ENCODE data around the gene CORO1C. TPM values are rescaled to one million over a fixed set of nuclear protein-coding genes. Genes with fewer than 3 reads are reported as not detected.
A peak's percentile ranks its signal among the peaks of the same experiment; 100 is the strongest.

Gene CORO1C
- total RNA-seq, 1 donor from 2014 or later: 189 TPM

DNA sequence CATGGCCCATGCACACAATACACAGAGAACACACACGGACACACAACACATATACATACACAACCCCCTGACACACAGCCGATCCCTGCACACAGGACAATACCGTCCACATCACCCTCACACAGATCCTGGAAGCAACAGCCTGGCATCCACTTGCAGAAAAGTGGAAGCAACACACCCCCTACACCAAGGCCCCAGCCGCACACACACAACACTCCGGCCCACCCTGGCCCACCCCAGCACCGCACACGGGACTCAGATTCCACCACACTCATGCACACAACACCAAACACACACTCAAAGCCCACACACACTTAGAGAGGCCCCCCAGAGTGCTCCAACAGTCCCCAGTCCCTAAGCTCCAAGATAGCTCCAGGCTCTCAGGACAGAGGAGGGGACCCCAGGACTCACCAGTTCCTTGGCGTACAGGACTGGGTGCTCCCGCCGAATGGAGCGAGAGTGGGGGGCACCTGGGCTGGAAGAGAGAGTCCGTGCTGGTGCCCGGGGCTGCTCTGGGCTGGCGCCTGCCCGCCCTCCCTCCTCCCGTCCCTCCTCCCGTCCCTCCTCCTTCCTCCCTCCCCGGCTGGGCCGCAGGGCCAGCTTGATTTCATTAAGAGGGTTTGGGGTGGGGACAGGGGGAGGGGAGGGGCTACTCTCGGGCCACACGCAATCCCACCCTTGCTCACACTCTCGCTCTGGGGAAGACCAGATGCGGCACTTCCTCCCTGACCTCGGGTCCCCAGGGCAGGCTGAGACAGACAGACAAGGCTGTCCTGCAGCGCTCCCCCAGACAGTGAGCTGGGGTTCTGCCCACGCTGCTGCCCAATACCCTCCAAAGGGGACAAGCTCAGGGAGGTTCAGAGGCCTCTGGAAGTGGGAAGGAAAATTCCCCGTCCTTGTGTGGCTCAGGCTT is 133.5 kb downstream of the CORO1C start, which contains the start of gene TMEM119:
Gene TMEM119 (minus strand): TSS at position 526 of the 913 bp plus-strand sequence. CDS start 5,701 bp downstream, outside the sequence.
- TF ChIP-seq POLR2A (IDR thresholded peaks at IDR 0.05) (no peak), POLR2AphosphoS5 (IDR thresholded peaks at IDR 0.05; ENCODE audit: insufficient read depth in 1 of 2, low read depth in 1 of 2) (peak in 1 of 2 donors; percentile 53)
- Histone ChIP-seq H3K4me3 (peak within 1 kb of the TSS; percentile 41 to 52), H3K9me3 (no peaks in the 10 kb centered on the region), H3K27me3 (no peaks in the 10 kb centered on the region), H3K36me3 (no peaks in the 10 kb centered on the region), H3K27ac (peak within 1 kb of the TSS; percentile 86), H3K4me1 (peaks cover 25% of the 10 kb centered on the region)
- intact Hi-C loops (cut with DNase I): no loop called here
- no peak for DNase-seq (ENCODE audit: extremely low spot score in 2 of 2)

DNA sequence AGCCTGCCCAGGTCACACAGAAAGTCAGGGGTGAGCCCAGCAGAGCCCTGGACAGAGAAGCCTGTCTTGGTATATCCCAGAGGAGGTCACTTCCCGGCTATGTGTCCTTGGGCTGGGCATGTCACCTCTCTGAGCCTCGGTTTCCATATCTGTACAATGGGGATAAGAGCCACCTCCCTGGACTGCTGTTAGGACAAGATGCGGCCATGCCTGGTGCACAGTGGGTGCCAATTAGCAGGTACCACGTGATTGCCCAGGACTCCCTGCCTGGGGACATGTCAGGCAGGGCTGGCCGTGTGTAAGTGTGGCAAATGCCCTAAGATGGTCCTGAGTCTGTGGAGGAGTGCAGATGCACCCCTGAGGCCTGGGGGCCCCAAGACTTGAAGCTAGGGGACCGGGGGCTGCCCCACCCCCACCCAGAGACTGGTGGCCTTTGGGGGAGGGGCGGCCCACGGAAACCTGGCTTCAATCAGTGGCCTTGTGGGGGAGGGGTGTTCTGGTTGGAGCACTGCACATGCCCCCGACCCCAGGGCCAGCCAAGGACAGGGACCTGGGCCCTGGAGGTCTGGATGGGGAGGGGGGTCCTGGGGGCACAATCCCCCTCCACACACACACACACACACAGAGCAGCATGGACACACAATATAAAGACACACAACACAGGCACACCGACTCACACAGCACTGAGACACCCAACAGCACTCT is 134.3 kb downstream of the CORO1C start:
- no peak for DNase-seq (ENCODE audit: extremely low spot score in 2 of 2)
- Histone ChIP-seq H3K4me3 (peak overlapping the region; percentile 41 to 52), H3K9me3 (no peaks in the 10 kb centered on the region), H3K4me1 (peaks cover 25% of the 10 kb centered on the region), H3K27ac (peak overlapping the region; percentile 86), H3K27me3 (no peaks in the 10 kb centered on the region), H3K36me3 (no peaks in the 10 kb centered on the region)
- TF ChIP-seq POLR2AphosphoS5 (IDR thresholded peaks at IDR 0.05; ENCODE audit: insufficient read depth in 1 of 2, low read depth in 1 of 2) (no peak), POLR2A (IDR thresholded peaks at IDR 0.05) (no peak)
- TF ChIP-seq, protein P1, sequence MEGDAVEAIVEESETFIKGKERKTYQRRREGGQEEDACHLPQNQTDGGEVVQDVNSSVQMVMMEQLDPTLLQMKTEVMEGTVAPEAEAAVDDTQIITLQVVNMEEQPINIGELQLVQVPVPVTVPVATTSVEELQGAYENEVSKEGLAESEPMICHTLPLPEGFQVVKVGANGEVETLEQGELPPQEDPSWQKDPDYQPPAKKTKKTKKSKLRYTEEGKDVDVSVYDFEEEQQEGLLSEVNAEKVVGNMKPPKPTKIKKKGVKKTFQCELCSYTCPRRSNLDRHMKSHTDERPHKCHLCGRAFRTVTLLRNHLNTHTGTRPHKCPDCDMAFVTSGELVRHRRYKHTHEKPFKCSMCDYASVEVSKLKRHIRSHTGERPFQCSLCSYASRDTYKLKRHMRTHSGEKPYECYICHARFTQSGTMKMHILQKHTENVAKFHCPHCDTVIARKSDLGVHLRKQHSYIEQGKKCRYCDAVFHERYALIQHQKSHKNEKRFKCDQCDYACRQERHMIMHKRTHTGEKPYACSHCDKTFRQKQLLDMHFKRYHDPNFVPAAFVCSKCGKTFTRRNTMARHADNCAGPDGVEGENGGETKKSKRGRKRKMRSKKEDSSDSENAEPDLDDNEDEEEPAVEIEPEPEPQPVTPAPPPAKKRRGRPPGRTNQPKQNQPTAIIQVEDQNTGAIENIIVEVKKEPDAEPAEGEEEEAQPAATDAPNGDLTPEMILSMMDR (IDR thresholded peaks at IDR 0.05): no peak
- intact Hi-C loops (cut with DNase I): no loop called here

DNA sequence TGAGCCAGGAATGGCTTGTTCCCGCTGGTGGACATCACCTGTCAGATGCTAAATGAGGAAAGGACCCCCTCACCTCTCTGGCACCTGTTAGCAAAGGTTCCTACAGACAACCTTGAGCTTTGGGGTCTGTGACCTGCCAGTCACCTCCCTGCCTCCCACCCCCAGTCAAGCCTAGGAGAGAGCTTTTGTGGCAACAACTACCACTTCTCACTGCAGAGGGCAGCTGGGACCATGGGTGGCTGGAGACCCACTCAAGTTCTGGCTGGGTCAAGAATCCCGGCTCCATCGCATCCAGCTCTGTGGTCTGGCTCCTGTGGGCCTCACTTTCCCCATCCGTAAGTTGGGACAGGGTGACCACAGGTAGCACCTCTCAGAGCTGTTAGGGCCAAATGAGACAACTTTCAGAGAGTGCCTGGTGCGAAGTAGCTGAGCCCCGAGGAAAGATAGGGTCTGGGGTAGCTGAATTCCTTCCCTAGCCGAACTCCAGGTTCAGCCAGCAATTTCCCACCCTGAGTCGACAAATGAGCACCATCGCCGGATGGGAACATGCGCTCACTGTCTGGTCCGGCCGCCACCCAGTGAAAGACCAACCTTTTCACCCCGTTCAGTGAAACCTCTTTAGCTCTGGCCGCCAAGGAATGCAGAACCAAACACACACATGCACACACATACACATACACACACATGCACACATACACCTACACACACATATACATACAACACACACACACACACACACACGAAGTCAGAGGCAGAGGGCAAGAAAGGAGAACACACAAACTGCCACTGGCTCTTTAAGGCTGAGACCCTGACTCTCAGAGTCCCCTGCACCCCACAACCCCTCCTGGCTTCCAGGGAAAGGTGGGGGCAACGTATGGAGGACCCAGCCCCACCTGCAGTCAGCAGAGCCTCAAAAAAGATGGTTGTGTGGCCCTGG is 135.3 kb downstream of the CORO1C start:
- Histone ChIP-seq H3K4me3 (peak overlapping the region; percentile 41 to 52), H3K9me3 (no peaks in the 10 kb centered on the region), H3K27me3 (no peaks in the 10 kb centered on the region), H3K36me3 (no peaks in the 10 kb centered on the region), H3K27ac (peak overlapping the region; percentile 86), H3K4me1 (peaks cover 25% of the 10 kb centered on the region)
- no peak for DNase-seq (ENCODE audit: extremely low spot score in 2 of 2)
- TF ChIP-seq POLR2A (IDR thresholded peaks at IDR 0.05) (no peak), POLR2AphosphoS5 (IDR thresholded peaks at IDR 0.05; ENCODE audit: insufficient read depth in 1 of 2, low read depth in 1 of 2) (no peak)
- TF ChIP-seq, protein P1 (IDR thresholded peaks at IDR 0.05): no peak
- intact Hi-C loops (cut with DNase I): no loop called here

Small RNAs within 50 kb of the gene (microRNA-seq; reads per million reads assigned to microRNA genes)
- not detected for gene MIR4496 (ENCODE audit: borderline number of aligned reads, borderline replicate concordance)

Small RNAs within 50 kb of the gene (small RNA-seq; reads per million reads assigned to genes)
- gene AC087893.2 (not detected), gene RF00019 (not detected), gene RF00561 (not detected), gene RNU7-169P (not detected)

Other genes with a start within 250 kb of the CORO1C start
- gene FICD, start 216.2 kb downstream of the CORO1C start, total RNA-seq: 6.9 TPM
- gene SART3, start 170.3 kb downstream of the CORO1C start, total RNA-seq: 44.2 TPM
- 167 TPM for gene ISCU, start 168.9 kb downstream of the CORO1C start, total RNA-seq
- 34.6 TPM for gene TMEM119, start 133.4 kb downstream of the CORO1C start, total RNA-seq
- gene SELPLG, start 97.6 kb downstream of the CORO1C start, total RNA-seq: 14.2 TPM
- 38.1 TPM for gene SSH1, start 126.1 kb upstream of the CORO1C start, total RNA-seq
- gene DAO, start 148.6 kb upstream of the CORO1C start, total RNA-seq: not detected